ENCODE data around the gene OR2AE1. TPM values are rescaled to one million over a fixed set of nuclear protein-coding genes. Genes with fewer than 3 reads are reported as not detected.

The OR2AE1 gene
- total and polyA plus RNA-seq, 2 of the 4 experiments (the other 2 are of a cell fraction) = 0.17 to 0.18 TPM

- H2BK20ac ChIP-seq (ENCODE audit: low read depth, low read length) = no peak overlapping the region
- no peak overlapping the region for H3K14ac ChIP-seq (replicated peaks; ENCODE audit: low read depth, low read length)
Observed at GRCh38 chr7:99839287-99840021, 37.4 kb downstream of the OR2AE1 start.

More at GRCh38 chr7:99839287-99840021, 37.4 kb downstream of the OR2AE1 start:
- no peak overlapping the region for H2BK120ac ChIP-seq (ENCODE audit: low read depth, low read length)
- dilution Hi-C loops (cut with HindIII; ENCODE audit: low sequenced_read_pairs, unreplicated experiment) = no loop called here
- ChIA-PET CTCF (interaction anchor here (0.6 kb wide), 1 partner anchor 1414 kb away, joined by 3 read pairs; no protein-coding TSS in a partner anchor), POLR2A (ENCODE audit: unreplicated experiment) (no interaction called here)
- no peak overlapping the region for H3K4me3 ChIP-seq (ENCODE audit: insufficient read depth, low read depth, low read length)
- no peaks in the 10 kb centered on the region for H3K9me1 ChIP-seq (ENCODE audit: insufficient read depth, low read length)
- no peaks in the 10 kb centered on the region for H3K9me3 ChIP-seq (ENCODE audit: control insufficient read depth, insufficient read depth, low read length)
- H2AFZ ChIP-seq (replicated peaks; ENCODE audit: low read length, poor library complexity) = no peak overlapping the region
- no peak overlapping the region for H3K4ac ChIP-seq (ENCODE audit: low read depth, low read length)
- H2AK5ac ChIP-seq (ENCODE audit: low read depth, low read length) = no peak overlapping the region
- in situ Hi-C loops (cut with MboI; ENCODE audit: low sequenced_read_pairs) = no loop called here
- H2BK15ac ChIP-seq (ENCODE audit: low read depth, low read length) = no peak overlapping the region
- no peak overlapping the region for H3K18ac ChIP-seq (ENCODE audit: low read depth, low read length)
- no peak overlapping the region for H3K23ac ChIP-seq (ENCODE audit: low read depth, low read length)
- H2BK5ac ChIP-seq (ENCODE audit: low read depth, low read length, poor library complexity, severe bottlenecking) = no peak overlapping the region
- WGBS, 2 experiments (ENCODE audit: extremely low coverage in 2 of 2, insufficient read length in 1 of 2) = 0% methylated on average over 1 of the region's 7 CpGs; no CpG with 5 or more reads in 1 of the 2 experiments
- intact Hi-C loops (cut with micrococcal nuclease) = no loop called here
- no peaks in the 10 kb centered on the region for H3K79me1 ChIP-seq (ENCODE audit: low read depth in 1 of 2, low read length in 2 of 2)
- H4K91ac ChIP-seq (ENCODE audit: insufficient read depth, low read depth, low read length) = no peak overlapping the region
- H3K4me2 ChIP-seq (ENCODE audit: low read depth, low read length) = no peak overlapping the region
- no TSS peak for BruUV-seq (replicated peaks)
- H3K4me1 ChIP-seq (ENCODE audit: control insufficient read depth, insufficient read depth, low read length) = no peaks in the 10 kb centered on the region
- no peak overlapping the region for H4K5ac ChIP-seq (ENCODE audit: low read depth, low read length)
- H3K27ac ChIP-seq (ENCODE audit: insufficient read depth, low read length) = no peak overlapping the region
- ATAC-seq (ENCODE audit: low read depth) (no peak), DNase-seq (no peak)
- TF ChIP-seq RFX5 (IDR thresholded peaks at IDR 0.05; ENCODE audit: low read depth, low read length) = no peak
- TF ChIP-seq MAFK (IDR thresholded peaks at IDR 0.05; ENCODE audit: low read depth, low read length) = no peak
- TF ChIP-seq CHD1 (IDR thresholded peaks at IDR 0.05; ENCODE audit: low read depth, low read length) = no peak
- TF ChIP-seq ELK1 (IDR thresholded peaks at IDR 0.05; ENCODE audit: borderline replicate concordance, low read depth, low read length) = no peak
- no peak for TF ChIP-seq SMC3 (IDR thresholded peaks at IDR 0.05; ENCODE audit: low read depth, low read length)
- no peak for TF ChIP-seq POLR2A (IDR thresholded peaks at IDR 0.05; ENCODE audit: low read depth, low read length)
- TF ChIP-seq MXI1 (IDR thresholded peaks at IDR 0.05; ENCODE audit: borderline replicate concordance, low read depth, low read length) = no peak
- no peak for TF ChIP-seq RAD21 (IDR thresholded peaks at IDR 0.05; ENCODE audit: low read length)
- no peak for TF ChIP-seq MAZ (IDR thresholded peaks at IDR 0.05; ENCODE audit: borderline replicate concordance, low read depth, low read length)
- no peak for TF ChIP-seq RCOR1 (IDR thresholded peaks at IDR 0.05; ENCODE audit: insufficient replicate concordance, low read length)
- no peak for TF ChIP-seq NFE2L2 (IDR thresholded peaks at IDR 0.05; ENCODE audit: low read depth, low read length)
- no peak for TF ChIP-seq BHLHE40 (IDR thresholded peaks at IDR 0.05; ENCODE audit: low read depth, low read length)
- no peak for TF ChIP-seq CEBPB (IDR thresholded peaks at IDR 0.05; ENCODE audit: low read depth, low read length)
- TF ChIP-seq USF2 (IDR thresholded peaks at IDR 0.05; ENCODE audit: low read depth, low read length) = no peak
- TF ChIP-seq CTCF (conservative IDR thresholded peaks at IDR 0.05; ENCODE audit: low read depth, low read length) = no peak
- TF ChIP-seq FOS (IDR thresholded peaks at IDR 0.05; ENCODE audit: low read depth, low read length) = no peak
- no peaks in the 10 kb centered on the region for H3K36me3 ChIP-seq (ENCODE audit: control insufficient read depth, insufficient read depth, low read length)
- no peak overlapping the region for H4K8ac ChIP-seq (ENCODE audit: low read depth in 2 of 2, low read length in 2 of 2)
- no peak overlapping the region for H3K56ac ChIP-seq (ENCODE audit: extremely low read depth, insufficient read depth, low read length)
- no peaks in the 10 kb centered on the region for H4K20me1 ChIP-seq (ENCODE audit: insufficient read depth, low read length)
- H3K27me3 ChIP-seq (ENCODE audit: control insufficient read depth, insufficient read depth, low read length) = peaks cover 10% of the 10 kb centered on the region
- no peak overlapping the region for H2AK9ac ChIP-seq (replicated peaks; ENCODE audit: low read depth, low read length, poor library complexity)
- no peak overlapping the region for H3K9ac ChIP-seq (ENCODE audit: low read depth, low read length)
